Eye (tissue), 1 donor: ENCODE results near the gene AP1G2.
"Not testable (repeated sequence)": the region's sequence is repeated elsewhere in the genome, so short reads cannot be mapped to it uniquely, and the experiment has no call there.

Experiments
- DNase-seq: peaks from one replicate; pipeline ENCODE4 v3.0.0-alpha.2; 2015

Gene AP1G2

GRCh38 chr14:23537351-23538049 is 30.1 kb downstream of the AP1G2 start:
- DNase-seq, result no peak

- DNase-seq, result not testable (repeated sequence)
Observed at GRCh38 chr14:23536906-23537305, 30.7 kb downstream of the AP1G2 start.

- DNase-seq, result no peak
Observed at GRCh38 chr14:23536494-23536893, 31.1 kb downstream of the AP1G2 start.

- no peak for DNase-seq
Observed at GRCh38 chr14:23535943-23536342, 31.6 kb downstream of the AP1G2 start.

GRCh38 chr14:23533652-23534435 is 33.7 kb downstream of the AP1G2 start:
- no peak for DNase-seq

- no peak for DNase-seq
Observed at GRCh38 chr14:23532658-23533057, 34.9 kb downstream of the AP1G2 start.

- no peak for DNase-seq
Observed at GRCh38 chr14:23531391-23531790, 36.2 kb downstream of the AP1G2 start.

- peak; percentile 5 for DNase-seq
Observed at GRCh38 chr14:23530375-23531055, 37.1 kb downstream of the AP1G2 start.

GRCh38 chr14:23529016-23529415 is 38.6 kb downstream of the AP1G2 start:
- no peak for DNase-seq

- no peak for DNase-seq
Observed at GRCh38 chr14:23528555-23528954, 39.0 kb downstream of the AP1G2 start.

- no peak for DNase-seq
Observed at GRCh38 chr14:23525611-23526010, 42.0 kb downstream of the AP1G2 start.

GRCh38 chr14:23524954-23525353 is 42.6 kb downstream of the AP1G2 start:
- DNase-seq, result no peak

GRCh38 chr14:23523229-23524016 is 44.2 kb downstream of the AP1G2 start:
- DNase-seq, result no peak

- DNase-seq, result no peak
Observed at GRCh38 chr14:23522643-23523198, 44.9 kb downstream of the AP1G2 start.

GRCh38 chr14:23521785-23522640 is 45.6 kb downstream of the AP1G2 start:
- DNase-seq, result no peak

- no peak for DNase-seq
Observed at GRCh38 chr14:23520899-23521533, 46.6 kb downstream of the AP1G2 start.

- DNase-seq, result peak; percentile 30
Observed at GRCh38 chr14:23518709-23519108, 48.9 kb downstream of the AP1G2 start.

- DNase-seq, result no peak
Observed at GRCh38 chr14:23517650-23518326, 49.8 kb downstream of the AP1G2 start.

- no peak for DNase-seq
Observed at GRCh38 chr14:23514644-23514957, 53.0 kb downstream of the AP1G2 start.

- DNase-seq, result no peak
Observed at GRCh38 chr14:23513818-23514643, 53.6 kb downstream of the AP1G2 start.
